GM18951 (cell line): ENCODE data around the gene SOX8.

Experiments used
- POLR2A ChIP-seq: IDR thresholded peaks from 4 replicates; pipeline ENCODE4 v1.6.1; 2011; ENCODE audit warnings: mild to moderate bottlenecking; ENCODE audit not compliant: insufficient read length, insufficient read depth; ENCODE audit errors: extremely low read depth
- in situ Hi-C: fragments of 300-500 bp; cut with MboI; formaldehyde crosslinking; loops from one replicate; pipeline ENCODE4 v1.12.0; 2022; ENCODE audit warnings: low sequenced_read_pairs, mixed read lengths, inconsistent platforms; ENCODE audit not compliant: unreplicated experiment

Gene SOX8

GRCh38 chr16:1008085-1008484 is 26.5 kb downstream of the SOX8 start:
- in situ Hi-C loops = no loop called here

GRCh38 chr16:1009358-1010150 is 28.0 kb downstream of the SOX8 start:
- TF ChIP-seq POLR2A = no peak
- in situ Hi-C loops = no loop called here

More at GRCh38 chr16:1008085-1008484, 26.5 kb downstream of the SOX8 start:
- no peak for TF ChIP-seq POLR2A

GRCh38 chr16:1010251-1010650 is 28.7 kb downstream of the SOX8 start:
- in situ Hi-C loops = no loop called here
- no peak for TF ChIP-seq POLR2A

GRCh38 chr16:1010815-1011214 is 29.2 kb downstream of the SOX8 start:
- in situ Hi-C loops = no loop called here
- TF ChIP-seq POLR2A = no peak

- no peak for TF ChIP-seq POLR2A
- in situ Hi-C loops = no loop called here
Measured at GRCh38 chr16:1011316-1012082, 29.9 kb downstream of the SOX8 start.

- no peak for TF ChIP-seq POLR2A
- in situ Hi-C loops = no loop called here
Measured at GRCh38 chr16:1012135-1012534, 30.6 kb downstream of the SOX8 start.

GRCh38 chr16:1012722-1013592 is 31.4 kb downstream of the SOX8 start:
- in situ Hi-C loops = no loop called here

GRCh38 chr16:1013593-1013900 is 32.0 kb downstream of the SOX8 start:
- in situ Hi-C loops = no loop called here
- TF ChIP-seq POLR2A = no peak

More at GRCh38 chr16:1012722-1013592, 31.4 kb downstream of the SOX8 start:
- no peak for TF ChIP-seq POLR2A

GRCh38 chr16:1014221-1014620 is 32.7 kb downstream of the SOX8 start:
- no peak for TF ChIP-seq POLR2A
- in situ Hi-C loops = no loop called here

GRCh38 chr16:1014771-1015495 is 33.4 kb downstream of the SOX8 start:
- no peak for TF ChIP-seq POLR2A

GRCh38 chr16:1018447-1019198 is 37.1 kb downstream of the SOX8 start:
- in situ Hi-C loops = no loop called here
- TF ChIP-seq POLR2A = no peak

More at GRCh38 chr16:1014771-1015495, 33.4 kb downstream of the SOX8 start:
- in situ Hi-C loops = no loop called here
